ENCODE data around the gene FOXQ1. TPM values are rescaled to one million over a fixed set of nuclear protein-coding genes. Genes with fewer than 3 reads are reported as not detected.

FOXQ1 gene, protein sequence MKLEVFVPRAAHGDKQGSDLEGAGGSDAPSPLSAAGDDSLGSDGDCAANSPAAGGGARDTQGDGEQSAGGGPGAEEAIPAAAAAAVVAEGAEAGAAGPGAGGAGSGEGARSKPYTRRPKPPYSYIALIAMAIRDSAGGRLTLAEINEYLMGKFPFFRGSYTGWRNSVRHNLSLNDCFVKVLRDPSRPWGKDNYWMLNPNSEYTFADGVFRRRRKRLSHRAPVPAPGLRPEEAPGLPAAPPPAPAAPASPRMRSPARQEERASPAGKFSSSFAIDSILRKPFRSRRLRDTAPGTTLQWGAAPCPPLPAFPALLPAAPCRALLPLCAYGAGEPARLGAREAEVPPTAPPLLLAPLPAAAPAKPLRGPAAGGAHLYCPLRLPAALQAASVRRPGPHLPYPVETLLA
- total RNA-seq = not detected

DNA sequence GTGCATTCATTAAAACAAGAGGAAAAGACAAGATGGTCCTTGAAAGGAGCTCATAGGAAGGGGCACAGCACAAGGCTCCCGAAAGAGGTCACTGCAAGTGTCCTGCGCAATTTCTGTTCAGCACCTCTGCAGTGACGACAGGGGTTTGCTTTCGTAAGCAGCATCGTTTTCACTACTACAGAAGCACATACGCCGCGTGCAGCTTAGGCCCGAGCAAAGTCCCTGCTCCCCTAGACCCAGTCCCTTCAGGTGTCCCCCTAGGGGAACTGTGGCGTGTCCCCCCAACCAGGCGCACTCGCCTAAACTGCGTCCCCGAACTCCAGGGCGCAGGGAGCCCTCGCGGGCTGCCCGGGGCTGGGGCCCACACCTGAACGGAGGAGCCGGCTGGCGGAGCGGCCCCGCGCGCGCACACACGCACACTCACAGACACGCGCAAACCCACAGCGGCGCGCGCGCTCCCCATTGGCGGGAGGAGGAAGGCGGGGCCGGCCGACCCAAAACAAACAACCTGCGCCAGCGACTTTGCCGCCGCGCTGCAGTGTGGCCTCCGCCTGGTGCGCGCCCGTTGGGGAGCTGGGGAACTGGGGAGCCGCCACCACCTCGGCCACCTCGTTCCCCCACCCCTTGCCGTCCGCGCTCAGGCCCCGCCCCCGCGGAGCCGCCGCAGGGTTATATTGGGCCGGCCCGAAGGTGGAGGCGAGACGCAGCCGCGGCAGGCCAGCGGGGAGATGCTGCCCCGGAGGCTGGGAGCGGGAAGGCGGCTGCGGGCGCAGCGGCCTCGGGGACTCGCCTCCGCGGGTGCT is at the start of gene FOXQ1:
FOXQ1 (plus strand) TSS at position 699 of the 803 bp plus-strand sequence. CDS start 607 bp downstream, outside the sequence.
- peak within 1 kb of the TSS; percentile 76 for H3K4me3 Mint-ChIP-seq
- ATAC-seq (ENCODE audit: low read depth) (peak; percentile 24), DNase-seq (peak; percentile 51)
- peaks cover 2% of the 10 kb centered on the region for H3K36me3 Mint-ChIP-seq
- peaks cover 13% of the 10 kb centered on the region for H3K4me1 Mint-ChIP-seq
- POLR2A ChIA-PET = no interaction called here
- peak within 1 kb of the TSS; percentile 71 for H3K27ac Mint-ChIP-seq
- peaks cover 2% of the 10 kb centered on the region for H3K9me3 Mint-ChIP-seq
- H3K27me3 Mint-ChIP-seq = peaks cover 76% of the 10 kb centered on the region

DNA sequence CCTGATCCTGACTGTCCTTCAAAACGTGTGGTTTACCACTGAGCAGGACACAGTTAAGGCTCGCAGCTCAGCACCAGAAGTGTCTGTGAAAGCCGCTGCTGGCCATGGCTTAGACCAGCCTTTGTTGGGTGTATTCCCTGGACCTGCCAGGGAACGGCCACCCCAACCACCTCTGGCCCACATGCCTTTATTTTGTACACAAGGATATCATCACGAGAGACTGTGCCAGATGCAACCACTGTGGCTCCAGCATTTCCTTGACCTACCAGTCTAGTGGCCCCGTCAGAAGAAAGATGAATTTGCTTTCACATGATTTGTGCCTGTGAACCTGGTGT is 49.2 kb upstream of the FOXQ1 start:
- no peaks in the 10 kb centered on the region for H3K36me3 Mint-ChIP-seq
- no peaks in the 10 kb centered on the region for H3K4me1 Mint-ChIP-seq
- H3K9me3 Mint-ChIP-seq = no peaks in the 10 kb centered on the region
- no peak for DNase-seq
- POLR2A ChIA-PET = no interaction called here
- peaks cover 2% of the 10 kb centered on the region for H3K27me3 Mint-ChIP-seq
- no peak overlapping the region for H3K27ac Mint-ChIP-seq
- H3K4me3 Mint-ChIP-seq = no peak overlapping the region
- no peak for ATAC-seq (ENCODE audit: low read depth)

DNA sequence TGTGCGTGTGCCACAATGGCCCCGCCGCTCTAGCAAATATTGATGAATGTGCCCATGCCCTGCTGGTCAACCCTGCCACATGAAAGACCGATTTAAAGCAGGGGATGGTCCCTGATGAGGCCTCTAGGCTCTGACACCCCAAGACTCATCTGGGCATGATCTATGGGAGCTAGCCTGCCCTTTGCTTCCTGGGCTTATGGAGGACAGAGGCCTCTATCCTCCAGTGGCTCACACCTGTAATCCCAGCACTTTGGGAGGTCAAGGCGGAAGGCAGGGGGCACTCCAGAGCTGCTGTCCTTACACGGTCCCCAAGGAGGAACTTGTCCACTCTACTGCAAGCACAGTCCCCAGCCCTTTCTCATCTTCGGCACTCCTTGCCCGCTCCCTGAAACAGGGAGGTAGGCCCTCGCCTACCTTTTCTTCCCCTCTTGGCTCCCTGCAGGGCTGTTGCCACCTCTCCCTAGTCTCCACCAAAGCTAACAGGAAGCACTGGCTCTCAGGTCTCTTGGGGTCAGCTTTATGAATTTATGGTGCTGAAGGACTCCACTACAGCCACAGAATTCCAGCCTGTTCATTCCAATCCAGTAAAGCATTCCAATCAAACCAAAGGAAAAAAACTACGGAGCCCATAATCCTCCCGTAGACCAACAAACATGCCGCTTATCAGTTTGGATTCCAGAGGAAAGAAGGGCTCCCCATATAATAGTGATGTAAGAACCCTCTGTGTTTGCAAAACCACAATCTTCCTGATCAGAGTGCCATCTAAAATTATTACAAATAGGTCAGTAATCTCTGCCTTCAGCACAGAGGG is 48.7 kb upstream of the FOXQ1 start:
- Mint-ChIP-seq H3K27me3 (peaks cover 2% of the 10 kb centered on the region), H3K4me3 (no peak overlapping the region), H3K4me1 (no peaks in the 10 kb centered on the region), H3K27ac (no peak overlapping the region), H3K36me3 (no peaks in the 10 kb centered on the region), H3K9me3 (no peaks in the 10 kb centered on the region)
- DNase-seq (no peak), ATAC-seq (ENCODE audit: low read depth) (no peak)
- POLR2A ChIA-PET = no interaction called here

DNA sequence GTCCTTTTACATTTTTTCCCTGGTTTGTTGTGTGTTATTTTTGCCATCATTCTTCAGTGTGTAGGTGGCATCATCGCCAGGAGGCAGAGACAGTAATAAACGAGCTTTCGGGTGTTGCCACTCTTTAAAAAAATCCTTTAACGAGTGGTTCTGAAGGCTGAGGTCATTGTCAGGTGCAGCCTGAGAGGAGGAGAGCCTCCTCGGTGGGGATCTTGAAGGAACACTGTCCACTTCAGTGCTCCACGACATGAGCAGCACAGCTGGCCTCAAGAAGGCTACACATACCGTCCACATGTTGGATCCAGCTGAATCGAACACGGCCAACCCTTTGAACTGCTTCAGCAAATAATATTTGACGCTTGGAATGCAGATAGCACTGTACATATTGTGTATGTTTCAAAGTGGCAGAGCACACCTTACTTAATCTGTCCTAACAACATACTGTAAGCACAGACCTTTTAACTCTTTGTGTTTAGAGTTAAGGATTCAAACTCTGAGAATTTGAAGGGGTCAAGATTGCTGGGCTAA is 48.0 kb upstream of the FOXQ1 start:
- ATAC-seq (ENCODE audit: low read depth) = no peak
- H3K4me3 Mint-ChIP-seq = no peak overlapping the region
- H3K9me3 Mint-ChIP-seq = no peaks in the 10 kb centered on the region
- POLR2A ChIA-PET = no interaction called here
- DNase-seq = no peak
- no peak overlapping the region for H3K27ac Mint-ChIP-seq
- no peaks in the 10 kb centered on the region for H3K36me3 Mint-ChIP-seq
- H3K4me1 Mint-ChIP-seq = no peaks in the 10 kb centered on the region
- peaks cover 2% of the 10 kb centered on the region for H3K27me3 Mint-ChIP-seq

DNA sequence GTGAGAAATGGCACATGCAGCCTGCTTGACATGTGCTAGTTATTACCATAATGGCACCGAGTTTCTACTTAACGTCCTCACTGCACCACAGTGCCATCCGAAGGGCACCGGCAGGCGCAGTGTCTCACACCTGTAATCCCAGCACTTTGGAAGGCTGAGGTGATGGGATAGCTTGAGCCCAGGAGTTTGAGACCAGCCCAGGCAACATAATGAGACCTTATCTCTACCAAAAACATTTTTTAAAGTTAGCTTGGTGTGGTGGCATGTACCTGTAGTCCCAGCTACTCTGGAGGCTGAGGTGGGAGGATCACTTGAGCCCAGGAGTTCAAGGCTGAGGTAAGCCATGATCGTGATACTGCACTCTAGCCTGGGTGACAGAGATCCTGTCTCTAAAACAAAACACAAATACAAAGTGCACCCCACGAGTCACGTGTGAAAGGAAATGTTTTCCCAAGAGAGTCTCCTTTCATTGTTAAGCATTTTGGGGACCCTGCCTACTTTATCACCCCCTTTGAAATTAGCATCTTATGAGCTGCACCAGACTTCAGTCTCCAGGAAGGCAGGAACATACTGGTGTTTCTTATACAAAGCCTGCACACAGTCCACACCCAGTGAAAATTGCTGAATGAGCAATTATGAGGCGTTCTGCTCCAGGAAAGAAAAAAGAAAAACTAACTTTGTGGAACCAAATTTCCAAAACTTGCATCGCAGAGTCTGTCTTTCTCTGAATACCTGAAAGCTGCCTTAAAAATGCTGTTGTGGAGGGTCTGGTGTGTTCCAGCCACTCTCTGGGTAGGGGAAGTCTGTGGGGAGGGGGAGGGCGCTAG is 47.1 kb upstream of the FOXQ1 start:
- POLR2A ChIA-PET = no interaction called here
- Mint-ChIP-seq H3K4me1 (no peaks in the 10 kb centered on the region), H3K27me3 (no peaks in the 10 kb centered on the region), H3K9me3 (no peaks in the 10 kb centered on the region), H3K36me3 (no peaks in the 10 kb centered on the region), H3K27ac (no peak overlapping the region), H3K4me3 (no peak overlapping the region)
- ATAC-seq (ENCODE audit: low read depth) (no peak), DNase-seq (no peak)

DNA sequence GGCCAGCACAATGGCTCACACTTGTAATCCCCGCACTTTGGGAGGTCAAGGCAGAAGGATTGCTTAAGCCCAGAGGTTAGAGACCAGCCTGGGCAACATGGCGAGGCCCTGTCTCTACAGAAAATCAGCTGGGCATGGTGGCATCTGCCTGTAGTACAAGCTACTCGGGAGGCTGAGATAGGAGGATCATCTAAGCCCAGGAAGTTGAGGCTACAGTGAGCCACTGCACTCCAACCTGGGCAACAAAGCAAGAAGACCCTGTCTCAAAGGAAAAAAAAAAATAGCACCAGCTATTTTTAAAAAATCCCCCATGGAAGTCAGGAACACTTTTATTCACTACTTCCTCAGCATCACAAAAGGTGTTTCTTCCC is 45.2 kb upstream of the FOXQ1 start:
- H3K27me3 Mint-ChIP-seq = no peaks in the 10 kb centered on the region
- no peaks in the 10 kb centered on the region for H3K4me1 Mint-ChIP-seq
- no peak overlapping the region for H3K4me3 Mint-ChIP-seq
- no peak for DNase-seq
- H3K9me3 Mint-ChIP-seq = peaks cover 1% of the 10 kb centered on the region
- POLR2A ChIA-PET = no interaction called here
- no peak for ATAC-seq (ENCODE audit: low read depth)
- H3K27ac Mint-ChIP-seq = no peak overlapping the region
- no peaks in the 10 kb centered on the region for H3K36me3 Mint-ChIP-seq

DNA sequence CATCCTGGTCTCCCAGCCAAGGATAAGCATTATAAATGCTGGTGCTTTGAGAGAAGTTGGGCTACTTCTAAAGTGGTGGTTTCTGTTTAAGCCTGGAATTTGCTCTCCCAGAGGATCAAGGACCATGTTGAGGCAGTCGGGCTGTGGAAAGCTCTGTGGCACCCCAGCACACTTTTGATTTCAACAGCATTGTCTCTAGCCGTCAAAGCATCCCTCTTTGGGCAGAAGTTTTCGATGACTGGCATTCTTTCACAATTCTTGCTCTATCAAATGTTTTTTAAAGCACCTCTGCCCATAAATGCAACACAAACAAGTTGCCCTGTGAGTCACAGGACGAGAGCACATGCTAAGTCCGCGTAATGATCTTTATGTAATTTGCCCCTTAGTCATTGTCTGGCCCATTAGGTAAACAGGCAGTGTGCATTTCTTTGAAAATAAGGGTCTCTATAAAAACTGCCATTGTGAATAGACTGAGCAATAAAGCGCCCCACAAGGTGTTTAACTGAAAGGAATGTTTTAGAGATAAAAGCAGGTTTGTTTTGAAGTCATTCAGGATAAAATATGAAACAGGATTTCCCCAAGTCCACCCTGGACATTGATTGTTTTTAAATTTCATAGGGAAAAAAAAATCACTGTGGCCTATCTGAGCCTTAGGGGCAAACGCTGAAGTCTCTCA is 44.7 kb upstream of the FOXQ1 start:
- ATAC-seq (ENCODE audit: low read depth) = no peak
- Mint-ChIP-seq H3K4me1 (no peaks in the 10 kb centered on the region), H3K36me3 (no peaks in the 10 kb centered on the region), H3K27ac (no peak overlapping the region), H3K27me3 (no peaks in the 10 kb centered on the region), H3K9me3 (peaks cover 4% of the 10 kb centered on the region), H3K4me3 (no peak overlapping the region)
- POLR2A ChIA-PET = no interaction called here
- DNase-seq = no peak

DNA sequence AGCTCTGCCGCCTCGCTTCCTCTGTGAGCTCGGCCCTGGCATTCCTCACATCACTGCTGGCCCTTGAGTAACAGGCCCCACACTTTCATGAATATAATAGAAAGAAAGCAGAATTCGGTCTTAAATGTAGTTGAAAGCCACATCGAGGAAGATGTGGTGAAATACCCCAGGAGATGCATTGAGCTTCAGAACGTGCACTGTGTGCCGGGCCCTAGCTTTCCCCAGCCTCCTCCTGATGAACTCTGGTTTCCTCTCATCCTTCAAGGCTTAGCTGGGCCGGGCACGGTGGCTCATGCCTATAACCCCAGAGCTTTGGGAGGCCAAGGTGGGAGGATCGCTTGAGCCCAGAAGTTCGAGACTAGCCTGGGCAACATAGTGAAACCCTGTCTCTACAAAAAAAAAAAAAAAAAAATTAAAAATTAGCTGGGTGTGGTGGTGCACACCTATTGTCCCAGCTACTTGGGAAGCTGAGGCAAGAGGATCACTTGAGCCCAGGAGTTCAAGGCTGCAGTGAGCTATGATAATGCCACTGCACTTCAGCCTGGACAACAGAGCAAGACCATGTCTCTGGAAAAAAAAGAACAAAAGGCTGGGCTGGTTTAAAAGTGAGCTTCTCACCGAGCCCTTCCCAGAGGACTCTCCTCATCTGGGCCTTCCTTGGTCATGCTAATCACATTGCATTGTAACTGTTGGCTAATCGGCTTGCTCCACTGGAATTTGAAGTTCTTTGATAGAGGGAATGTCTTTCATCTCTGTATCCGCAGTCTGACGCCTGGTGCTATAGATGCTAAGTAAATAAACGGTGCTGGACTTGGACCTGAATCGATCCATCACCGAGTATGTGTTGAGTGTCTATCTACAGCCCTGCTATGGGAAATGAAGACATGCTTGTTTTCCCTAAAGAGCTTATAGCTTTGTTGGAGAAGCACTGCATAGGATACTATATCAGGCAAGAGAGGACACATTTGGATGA is 43.8 kb upstream of the FOXQ1 start:
- H3K4me1 Mint-ChIP-seq = no peaks in the 10 kb centered on the region
- no peaks in the 10 kb centered on the region for H3K36me3 Mint-ChIP-seq
- ATAC-seq (ENCODE audit: low read depth) (no peak), DNase-seq (no peak)
- H3K4me3 Mint-ChIP-seq = no peak overlapping the region
- no peak overlapping the region for H3K27ac Mint-ChIP-seq
- no peaks in the 10 kb centered on the region for H3K27me3 Mint-ChIP-seq
- POLR2A ChIA-PET = no interaction called here
- peaks cover 10% of the 10 kb centered on the region for H3K9me3 Mint-ChIP-seq

DNA sequence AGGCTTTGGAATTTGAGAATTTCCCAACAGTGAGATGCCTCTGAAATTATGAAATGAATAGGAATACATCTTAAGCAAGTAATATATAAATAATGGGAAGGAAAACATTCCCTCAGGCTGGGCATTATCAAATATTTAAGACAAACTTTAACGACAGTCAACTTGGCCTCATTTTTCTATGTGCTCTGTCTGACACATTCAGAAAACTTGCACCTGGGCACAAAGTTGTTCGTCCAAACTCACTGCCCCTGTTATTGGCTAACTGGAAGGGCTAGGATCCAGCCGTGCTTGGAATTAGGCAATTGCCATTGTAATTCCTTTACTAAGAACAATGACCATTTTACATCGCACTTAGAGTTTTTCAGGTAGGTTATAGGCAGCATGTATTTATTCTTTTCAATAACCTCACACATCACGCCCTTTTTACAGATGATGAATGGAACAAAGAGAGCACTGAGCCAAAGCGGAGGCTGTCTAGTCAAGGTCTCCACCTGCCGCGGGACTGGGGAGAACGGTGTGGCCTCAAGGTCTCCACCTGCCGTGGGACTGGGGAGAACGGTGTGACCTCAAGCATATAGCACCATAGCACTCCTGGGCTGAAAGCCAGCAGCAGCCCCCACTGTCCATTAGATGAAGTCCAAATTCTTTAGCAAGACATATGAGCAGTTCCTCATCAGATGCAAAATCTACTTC is 40.7 kb upstream of the FOXQ1 start:
- no peak for DNase-seq
- no peaks in the 10 kb centered on the region for H3K4me1 Mint-ChIP-seq
- H3K9me3 Mint-ChIP-seq = peaks cover 12% of the 10 kb centered on the region
- ATAC-seq (ENCODE audit: low read depth) = no peak
- H3K27ac Mint-ChIP-seq = no peak overlapping the region
- no peaks in the 10 kb centered on the region for H3K36me3 Mint-ChIP-seq
- H3K4me3 Mint-ChIP-seq = no peak overlapping the region
- POLR2A ChIA-PET = no interaction called here
- no peaks in the 10 kb centered on the region for H3K27me3 Mint-ChIP-seq

DNA sequence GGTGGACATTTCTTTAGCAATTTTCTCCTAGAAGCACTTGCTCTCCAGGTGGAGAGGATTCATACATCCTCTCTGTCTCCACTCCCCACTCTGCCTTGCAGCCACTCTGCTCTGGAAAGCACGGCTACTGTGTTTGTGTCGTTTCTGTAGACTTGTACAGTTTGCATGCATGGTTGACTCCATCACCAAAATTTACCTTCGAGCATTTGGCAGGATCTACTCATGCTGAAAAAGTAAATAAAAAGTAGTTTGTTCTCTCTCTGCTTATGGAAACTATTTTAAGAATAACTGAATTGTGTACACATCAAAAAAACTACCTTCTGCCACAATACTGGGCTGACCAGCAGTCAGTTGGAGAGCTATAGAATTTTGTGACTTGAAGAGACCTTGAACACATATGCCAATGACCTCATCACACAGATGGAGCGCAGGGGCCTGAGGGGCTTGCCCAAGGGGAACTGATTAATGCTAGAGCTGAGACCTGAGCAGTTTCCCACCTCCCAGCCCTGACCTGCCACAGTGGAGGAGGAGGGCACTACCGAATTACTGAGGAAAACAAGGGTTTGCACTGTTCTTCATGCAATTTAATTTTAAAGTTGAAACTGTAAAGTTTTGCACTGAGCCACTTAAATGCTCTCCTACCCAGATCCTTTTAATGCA is 33.7 kb upstream of the FOXQ1 start:
- Mint-ChIP-seq H3K27me3 (peaks cover 19% of the 10 kb centered on the region), H3K4me3 (no peak overlapping the region), H3K36me3 (no peaks in the 10 kb centered on the region), H3K9me3 (peaks cover under 1% of the 10 kb centered on the region), H3K4me1 (peaks cover 3% of the 10 kb centered on the region), H3K27ac (no peak overlapping the region)
- POLR2A ChIA-PET = no interaction called here
- ATAC-seq (ENCODE audit: low read depth) (no peak), DNase-seq (no peak)

DNA sequence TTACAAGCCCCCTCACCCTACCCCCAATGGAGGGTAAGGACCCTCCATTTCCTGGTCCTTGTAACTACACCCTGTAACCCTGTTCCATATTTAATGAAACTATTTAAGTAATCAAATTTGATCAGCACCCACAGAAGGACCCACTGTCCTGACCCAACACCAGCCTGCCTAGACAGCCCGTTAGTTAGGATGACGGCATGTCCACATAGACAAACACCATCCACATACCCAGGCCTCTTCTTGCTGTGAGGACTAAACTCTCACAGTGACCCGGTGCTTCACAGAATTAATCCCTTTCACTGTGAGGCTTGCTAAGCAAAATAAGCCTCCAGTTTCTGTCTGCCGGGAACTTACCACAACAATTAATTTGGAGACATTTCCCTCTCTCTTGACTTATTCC is 32.8 kb upstream of the FOXQ1 start:
- peaks cover 26% of the 10 kb centered on the region for H3K27me3 Mint-ChIP-seq
- no peak overlapping the region for H3K27ac Mint-ChIP-seq
- H3K4me3 Mint-ChIP-seq = no peak overlapping the region
- no peaks in the 10 kb centered on the region for H3K9me3 Mint-ChIP-seq
- DNase-seq (no peak), ATAC-seq (ENCODE audit: low read depth) (no peak)
- peaks cover 3% of the 10 kb centered on the region for H3K4me1 Mint-ChIP-seq
- POLR2A ChIA-PET = no interaction called here
- no peaks in the 10 kb centered on the region for H3K36me3 Mint-ChIP-seq

All from activated naive CD8-positive, alpha-beta T cell treated with anti-CD3 and anti-CD28 coated beads, Interleukin-2, amount 10 ng/mL, durations not matched to agents 7 days and 5 days (primary cell).